A549 (cell line): Measurements from ENCODE around the gene VPS52.

ENCODE experiments used
- MYC ChIP-seq: IDR thresholded peaks from 2 replicates; pipeline ENCODE4 v1.6.1; 2012; ENCODE audit warnings: mild to moderate bottlenecking, inconsistent platforms, low read length, improper control_type of control experiment, borderline replicate concordance
- POLR2A ChIP-seq: IDR thresholded peaks from 2 replicates; pipeline ENCODE4 v1.6.1; 2012; ENCODE audit warnings: mild to moderate bottlenecking, low read length
- RAD21 ChIP-seq, 2 experiments: fragments of >200 bp in 1 of 2; sonication (Bioruptor Twin) in 1 of 2; formaldehyde crosslinking in 1 of 2; IDR thresholded peaks in 1 of 2; conservative IDR thresholded peaks in 1 of 2; 2 replicates in 1 of 2; 3 replicates in 1 of 2; pipeline ENCODE4 v1.6.1; 2012 to 2018; ENCODE audit warnings: inconsistent platforms in 1 of 2
- SREBF2 ChIP-seq: fragments of 450-650 bp; IDR thresholded peaks from 2 replicates; pipeline ENCODE4 v1.6.1; 2014; ENCODE audit warnings: mild to moderate bottlenecking, moderate library complexity
- TF ChIP-seq, protein P1 (sequence below): fragments of >200 bp; sonication (Bioruptor Twin); formaldehyde crosslinking; IDR thresholded peaks from 3 replicates; pipeline ENCODE4 v1.5.1; 2016
- TF ChIP-seq, protein P2 (sequence below): fragments of 200-600 bp; sonication (generic); IDR thresholded peaks from 2 replicates; pipeline ENCODE4 v1.6.1; 2016; ENCODE audit warnings: antibody characterized with exemption, mild to moderate bottlenecking, moderate library complexity
- TF ChIP-seq, protein P3 (sequence below): fragments of 450-650 bp; IDR thresholded peaks from 2 replicates; pipeline ENCODE4 v1.6.1; 2014; ENCODE audit warnings: antibody characterized with exemption

DNA sequence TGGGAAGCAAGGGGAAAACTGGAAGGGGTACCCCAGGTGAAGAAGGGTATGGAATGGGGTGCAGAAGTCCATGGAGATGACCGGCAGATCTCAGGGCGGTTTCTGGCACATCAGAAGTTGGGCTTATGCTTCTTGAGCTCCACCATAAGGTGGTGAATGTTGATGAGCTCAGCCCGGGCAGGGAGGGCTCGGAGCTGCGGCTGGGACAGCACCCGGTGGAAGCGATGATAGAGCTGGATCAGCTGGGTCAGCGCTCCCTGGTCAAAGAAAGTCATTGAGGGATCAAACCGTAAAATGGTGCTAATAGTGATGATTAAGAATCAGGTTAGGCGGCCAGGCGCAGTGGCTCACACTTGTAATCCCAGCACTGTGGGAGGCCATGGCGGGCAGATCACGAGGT lies 20.9 kb downstream of the VPS52 start:
- TF ChIP-seq, protein P1, sequence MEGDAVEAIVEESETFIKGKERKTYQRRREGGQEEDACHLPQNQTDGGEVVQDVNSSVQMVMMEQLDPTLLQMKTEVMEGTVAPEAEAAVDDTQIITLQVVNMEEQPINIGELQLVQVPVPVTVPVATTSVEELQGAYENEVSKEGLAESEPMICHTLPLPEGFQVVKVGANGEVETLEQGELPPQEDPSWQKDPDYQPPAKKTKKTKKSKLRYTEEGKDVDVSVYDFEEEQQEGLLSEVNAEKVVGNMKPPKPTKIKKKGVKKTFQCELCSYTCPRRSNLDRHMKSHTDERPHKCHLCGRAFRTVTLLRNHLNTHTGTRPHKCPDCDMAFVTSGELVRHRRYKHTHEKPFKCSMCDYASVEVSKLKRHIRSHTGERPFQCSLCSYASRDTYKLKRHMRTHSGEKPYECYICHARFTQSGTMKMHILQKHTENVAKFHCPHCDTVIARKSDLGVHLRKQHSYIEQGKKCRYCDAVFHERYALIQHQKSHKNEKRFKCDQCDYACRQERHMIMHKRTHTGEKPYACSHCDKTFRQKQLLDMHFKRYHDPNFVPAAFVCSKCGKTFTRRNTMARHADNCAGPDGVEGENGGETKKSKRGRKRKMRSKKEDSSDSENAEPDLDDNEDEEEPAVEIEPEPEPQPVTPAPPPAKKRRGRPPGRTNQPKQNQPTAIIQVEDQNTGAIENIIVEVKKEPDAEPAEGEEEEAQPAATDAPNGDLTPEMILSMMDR = no peak
- TF ChIP-seq, protein P2, sequence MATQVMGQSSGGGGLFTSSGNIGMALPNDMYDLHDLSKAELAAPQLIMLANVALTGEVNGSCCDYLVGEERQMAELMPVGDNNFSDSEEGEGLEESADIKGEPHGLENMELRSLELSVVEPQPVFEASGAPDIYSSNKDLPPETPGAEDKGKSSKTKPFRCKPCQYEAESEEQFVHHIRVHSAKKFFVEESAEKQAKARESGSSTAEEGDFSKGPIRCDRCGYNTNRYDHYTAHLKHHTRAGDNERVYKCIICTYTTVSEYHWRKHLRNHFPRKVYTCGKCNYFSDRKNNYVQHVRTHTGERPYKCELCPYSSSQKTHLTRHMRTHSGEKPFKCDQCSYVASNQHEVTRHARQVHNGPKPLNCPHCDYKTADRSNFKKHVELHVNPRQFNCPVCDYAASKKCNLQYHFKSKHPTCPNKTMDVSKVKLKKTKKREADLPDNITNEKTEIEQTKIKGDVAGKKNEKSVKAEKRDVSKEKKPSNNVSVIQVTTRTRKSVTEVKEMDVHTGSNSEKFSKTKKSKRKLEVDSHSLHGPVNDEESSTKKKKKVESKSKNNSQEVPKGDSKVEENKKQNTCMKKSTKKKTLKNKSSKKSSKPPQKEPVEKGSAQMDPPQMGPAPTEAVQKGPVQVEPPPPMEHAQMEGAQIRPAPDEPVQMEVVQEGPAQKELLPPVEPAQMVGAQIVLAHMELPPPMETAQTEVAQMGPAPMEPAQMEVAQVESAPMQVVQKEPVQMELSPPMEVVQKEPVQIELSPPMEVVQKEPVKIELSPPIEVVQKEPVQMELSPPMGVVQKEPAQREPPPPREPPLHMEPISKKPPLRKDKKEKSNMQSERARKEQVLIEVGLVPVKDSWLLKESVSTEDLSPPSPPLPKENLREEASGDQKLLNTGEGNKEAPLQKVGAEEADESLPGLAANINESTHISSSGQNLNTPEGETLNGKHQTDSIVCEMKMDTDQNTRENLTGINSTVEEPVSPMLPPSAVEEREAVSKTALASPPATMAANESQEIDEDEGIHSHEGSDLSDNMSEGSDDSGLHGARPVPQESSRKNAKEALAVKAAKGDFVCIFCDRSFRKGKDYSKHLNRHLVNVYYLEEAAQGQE = no peak
- TF ChIP-seq RAD21 (conservative IDR thresholded peaks at IDR 0.05 in 1 of 2, IDR thresholded peaks at IDR 0.05 in 1 of 2) (no peak), POLR2A (no peak), SREBF2 (no peak), MYC (no peak)
- TF ChIP-seq, protein P3, sequence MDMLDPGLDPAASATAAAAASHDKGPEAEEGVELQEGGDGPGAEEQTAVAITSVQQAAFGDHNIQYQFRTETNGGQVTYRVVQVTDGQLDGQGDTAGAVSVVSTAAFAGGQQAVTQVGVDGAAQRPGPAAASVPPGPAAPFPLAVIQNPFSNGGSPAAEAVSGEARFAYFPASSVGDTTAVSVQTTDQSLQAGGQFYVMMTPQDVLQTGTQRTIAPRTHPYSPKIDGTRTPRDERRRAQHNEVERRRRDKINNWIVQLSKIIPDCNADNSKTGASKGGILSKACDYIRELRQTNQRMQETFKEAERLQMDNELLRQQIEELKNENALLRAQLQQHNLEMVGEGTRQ = no peak
